Activated CD8-positive, alpha-beta T cell treated with anti-CD3 and anti-CD28 coated beads for 36 hours (primary cell): ENCODE results near the gene DIS3L2. TPM values are rescaled to one million over a fixed set of nuclear protein-coding genes. Genes with fewer than 3 reads are reported as not detected.
A peak's percentile ranks its signal among the peaks of the same experiment; 100 is the strongest.

Source experiments
- ATAC-seq: fragments of 200-7000 bp; cut with Tn5 transposase; one replicate; pipeline ENCODE4 v1.10.0; 2021; ENCODE audit warnings: mild to moderate bottlenecking, moderate library complexity
- CTCF ChIA-PET: fragments of 350-600 bp; sonication (Branson Sonifier 250); formaldehyde crosslinking; loops from one replicate; lab custom pipeline; 2021; ENCODE audit warnings: antibody characterized with exemption; lab: Charles Lee
- POLR2A ChIA-PET: fragments of 350-600 bp; sonication (Branson Sonifier 250); formaldehyde crosslinking; loops from one replicate; lab custom pipeline; 2021; ENCODE audit warnings: antibody characterized with exemption; lab: Charles Lee
- DNase-seq: peaks from one replicate; pipeline ENCODE4 v3.0.0-alpha.2; 2020
- H3K27ac Mint-ChIP-seq: one replicate; pipeline ENCODE4 v1.8.0; 2021; ENCODE audit warnings: mild to moderate bottlenecking, mixed read lengths
- H3K27me3 Mint-ChIP-seq: one replicate; pipeline ENCODE4 v1.8.0; 2021; ENCODE audit warnings: mixed read lengths
- H3K36me3 Mint-ChIP-seq: one replicate; pipeline ENCODE4 v1.8.0; 2021; ENCODE audit warnings: low read depth, mixed read lengths
- H3K4me1 Mint-ChIP-seq: one replicate; pipeline ENCODE4 v1.8.0; 2021; ENCODE audit warnings: low read depth, mixed read lengths
- H3K4me3 Mint-ChIP-seq: one replicate; pipeline ENCODE4 v1.8.0; 2021; ENCODE audit warnings: mild to moderate bottlenecking, moderate library complexity, mixed read lengths
- H3K9me3 Mint-ChIP-seq: one replicate; pipeline ENCODE4 v1.8.0; 2021; ENCODE audit warnings: mixed read lengths
- CTCF ChIP-seq: fragments of 200-600 bp; IDR thresholded peaks from one replicate; pipeline ENCODE4 v1.8.0; 2022; ENCODE audit warnings: antibody characterized with exemption, mild to moderate bottlenecking
- intact Hi-C: fragments of 100-400 bp; cut with micrococcal nuclease; formaldehyde crosslinking; loops from one replicate; pipeline ENCODE4 v1.10.0; 2022
- total RNA-seq, 2 experiments: library from RNA; stranded (reverse); gene quantifications; one replicate each; pipeline ENCODE4 v1.2.3, GENCODE V29; 2021

The DIS3L2 gene
- total RNA-seq, 2 experiments from 2014 or later: 26.5 to 27.2 TPM

GRCh38 chr2:232349546-232349945, 388.0 kb downstream of the DIS3L2 start:
- no peak overlapping the region for H3K4me3 Mint-ChIP-seq
- intact Hi-C loops: no loop called here
- no peak for TF ChIP-seq CTCF
- DNase-seq: no peak
- CTCF ChIA-PET: no interaction called here
- H3K36me3 Mint-ChIP-seq: no peaks in the 10 kb centered on the region
- POLR2A ChIA-PET: no interaction called here
- no peak overlapping the region for H3K27ac Mint-ChIP-seq
- no peak for ATAC-seq
- H3K27me3 Mint-ChIP-seq: peaks cover 24% of the 10 kb centered on the region
- no peaks in the 10 kb centered on the region for H3K9me3 Mint-ChIP-seq
- H3K4me1 Mint-ChIP-seq: peaks cover 3% of the 10 kb centered on the region

- H3K27ac Mint-ChIP-seq: no peak overlapping the region
- no peak overlapping the region for H3K4me3 Mint-ChIP-seq
- intact Hi-C loops: no loop called here
- no peaks in the 10 kb centered on the region for H3K9me3 Mint-ChIP-seq
- ChIA-PET CTCF (interaction anchor here (1.2 kb wide), 1 partner anchor 13 kb away, joined by 3 read pairs; no protein-coding TSS in a partner anchor), POLR2A (no interaction called here)
- peaks cover 3% of the 10 kb centered on the region for H3K4me1 Mint-ChIP-seq
- H3K36me3 Mint-ChIP-seq: no peaks in the 10 kb centered on the region
- TF ChIP-seq CTCF: no peak
- H3K27me3 Mint-ChIP-seq: peaks cover 27% of the 10 kb centered on the region
- no peak for ATAC-seq
- no peak for DNase-seq
Measured at GRCh38 chr2:232349946-232350635, 388.6 kb downstream of the DIS3L2 start.

GRCh38 chr2:232350804-232351685, 389.5 kb downstream of the DIS3L2 start:
- H3K4me1 Mint-ChIP-seq: peaks cover 3% of the 10 kb centered on the region
- H3K4me3 Mint-ChIP-seq: no peak overlapping the region
- H3K9me3 Mint-ChIP-seq: no peaks in the 10 kb centered on the region
- intact Hi-C loops: no loop called here
- H3K36me3 Mint-ChIP-seq: no peaks in the 10 kb centered on the region
- H3K27ac Mint-ChIP-seq: no peak overlapping the region
- H3K27me3 Mint-ChIP-seq: peaks cover 27% of the 10 kb centered on the region
- no peak for TF ChIP-seq CTCF
- ChIA-PET CTCF (interaction anchor here (1.2 kb wide), 1 partner anchor 14 kb away, joined by 3 read pairs; no protein-coding TSS in a partner anchor), POLR2A (no interaction called here)
- DNase-seq (no peak), ATAC-seq (peak; percentile 17)

GRCh38 chr2:232351686-232352510, 390.4 kb downstream of the DIS3L2 start:
- CTCF ChIA-PET: no interaction called here
- intact Hi-C loops: no loop called here
- ATAC-seq: no peak
- H3K27me3 Mint-ChIP-seq: peaks cover 27% of the 10 kb centered on the region
- POLR2A ChIA-PET: no interaction called here
- no peak for TF ChIP-seq CTCF
- H3K27ac Mint-ChIP-seq: no peak overlapping the region
- H3K4me1 Mint-ChIP-seq: peaks cover 3% of the 10 kb centered on the region
- no peaks in the 10 kb centered on the region for H3K9me3 Mint-ChIP-seq
- no peak for DNase-seq
- H3K4me3 Mint-ChIP-seq: no peak overlapping the region
- no peaks in the 10 kb centered on the region for H3K36me3 Mint-ChIP-seq
